HG03558 (cell line): ENCODE data around the gene SLC7A4.

Experiments used
- ATAC-seq: cut with Tn5 transposase; IDR thresholded peaks from one replicate; pipeline ENCODE4 v1.9.1; 2021; ENCODE audit warnings: moderate number of reproducible peaks; ENCODE audit not compliant: unreplicated experiment; ENCODE audit errors: extremely low read depth

SLC7A4 gene

DNA sequence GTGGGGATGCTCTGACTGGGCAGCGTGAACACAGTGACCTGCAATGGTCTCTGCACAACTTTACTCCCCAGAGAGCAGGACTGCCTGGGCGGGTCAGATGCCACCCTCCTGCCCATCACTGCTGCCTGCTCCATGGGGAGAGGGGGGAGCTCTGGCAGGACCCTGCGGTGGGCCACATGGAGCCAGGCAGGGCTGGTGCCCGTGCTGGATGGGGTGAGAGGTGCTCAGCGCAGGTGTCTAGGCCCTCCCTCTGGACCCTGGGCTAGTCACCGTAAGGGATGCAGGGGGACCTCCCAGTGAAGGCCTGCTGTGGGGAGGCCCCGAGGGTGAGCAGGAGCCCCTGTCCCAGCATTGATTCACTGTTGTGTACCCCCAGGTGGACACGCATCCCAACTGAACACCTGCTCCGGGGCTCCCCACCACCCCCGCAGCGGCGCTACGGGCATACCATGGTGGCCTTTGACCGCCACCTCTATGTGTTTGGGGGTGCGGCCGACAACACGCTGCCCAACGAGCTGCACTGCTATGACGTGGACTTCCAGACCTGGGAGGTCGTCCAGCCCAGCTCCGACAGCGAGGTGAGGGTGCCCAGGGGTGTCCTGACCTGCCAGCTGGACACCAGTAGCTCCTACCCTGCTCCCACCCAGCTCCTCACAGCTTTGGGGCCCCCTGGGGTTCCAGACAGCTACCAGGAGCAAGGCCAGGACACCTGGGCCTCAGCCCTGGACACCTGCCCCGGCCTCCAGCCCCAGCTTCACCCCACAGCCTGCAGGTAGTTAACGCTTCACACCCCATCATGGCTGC, 40.9 kb downstream of the SLC7A4 start:
- ATAC-seq, result no peak

DNA sequence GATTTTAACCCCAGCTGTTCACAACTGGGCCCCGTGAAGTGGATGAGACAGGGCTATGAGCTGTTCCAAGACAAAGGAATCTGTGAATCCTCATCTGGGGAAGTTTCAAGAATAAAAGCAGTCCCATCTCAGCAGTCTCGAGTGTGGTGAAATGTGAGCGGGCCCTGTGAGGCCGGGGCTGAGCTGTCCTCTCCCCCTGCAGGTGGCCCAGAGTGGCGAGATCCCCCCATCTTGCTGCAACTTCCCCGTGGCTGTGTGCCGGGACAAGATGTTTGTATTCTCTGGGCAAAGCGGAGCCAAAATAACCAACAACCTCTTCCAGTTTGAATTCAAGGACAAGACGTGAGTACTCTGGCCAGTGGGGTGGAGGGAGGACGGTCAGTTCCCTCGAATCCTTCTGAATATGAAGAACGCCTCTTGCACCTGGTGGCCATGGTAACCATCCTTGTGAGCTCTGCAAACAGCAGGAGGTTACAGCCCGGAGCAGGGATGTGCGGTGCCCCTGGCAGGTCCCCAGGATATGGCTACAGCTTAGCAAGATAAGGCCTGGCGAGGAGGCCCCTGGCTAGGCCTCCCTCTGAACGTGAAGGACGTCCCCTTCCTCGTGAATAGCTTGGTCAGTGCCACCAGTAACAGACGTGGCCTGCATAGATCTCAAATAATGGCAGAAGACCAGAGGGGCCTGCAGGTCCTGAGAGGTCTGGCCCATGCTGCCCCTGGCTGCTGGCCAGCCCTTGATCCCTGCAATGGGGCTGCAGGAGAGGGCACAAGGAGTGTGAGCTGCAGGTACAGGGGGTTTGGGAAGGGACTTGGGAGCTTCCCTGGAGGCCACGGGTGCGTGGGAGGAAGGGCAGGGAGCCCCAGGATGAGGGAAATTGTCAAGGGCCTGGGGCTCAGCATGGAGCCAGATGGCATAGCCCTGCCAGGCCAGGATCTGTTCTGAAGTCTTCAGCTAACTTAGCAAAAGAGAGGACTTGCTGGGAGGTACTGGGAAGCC, 41.9 kb downstream of the SLC7A4 start:
- ATAC-seq, result no peak

DNA sequence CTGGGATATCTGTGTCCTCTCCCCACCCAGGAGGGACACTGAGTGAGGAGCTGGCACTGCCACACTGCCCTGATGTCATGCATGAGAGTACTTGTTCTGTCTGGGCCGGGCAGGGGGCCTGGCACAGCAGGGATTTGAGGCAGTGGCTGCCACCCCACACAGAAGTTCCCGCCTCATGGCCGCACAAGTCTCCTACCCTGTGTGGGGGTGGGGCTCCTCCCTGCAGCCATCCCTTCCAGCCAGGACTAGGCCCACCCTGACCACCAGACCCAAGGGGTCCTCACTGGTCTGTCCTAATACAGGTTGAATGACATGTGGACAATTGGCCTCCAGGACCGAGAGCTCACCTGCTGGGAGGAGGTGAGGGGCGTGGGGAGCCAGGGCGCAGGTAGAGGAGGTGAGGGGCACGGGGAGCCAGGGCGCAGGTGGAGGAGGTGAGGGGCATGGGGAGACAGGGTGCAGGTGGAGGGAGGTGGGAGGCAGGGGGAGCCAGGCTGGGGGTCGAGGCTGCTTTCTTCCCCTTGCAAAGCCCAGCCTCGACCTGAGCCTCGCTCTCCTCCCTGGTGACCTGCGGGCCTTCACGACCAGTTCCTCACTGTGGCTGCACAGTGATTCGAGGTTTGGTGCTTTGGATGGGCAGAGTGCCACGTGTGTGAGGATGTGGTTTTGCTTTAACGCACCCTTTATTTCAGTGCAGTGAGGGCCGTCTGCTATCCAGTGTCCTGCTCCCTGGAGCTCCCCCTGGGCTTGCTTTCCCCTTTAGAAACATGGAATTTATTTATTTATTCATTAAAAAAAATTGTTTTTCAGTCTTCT, 42.8 kb downstream of the SLC7A4 start:
- ATAC-seq, result no peak

DNA sequence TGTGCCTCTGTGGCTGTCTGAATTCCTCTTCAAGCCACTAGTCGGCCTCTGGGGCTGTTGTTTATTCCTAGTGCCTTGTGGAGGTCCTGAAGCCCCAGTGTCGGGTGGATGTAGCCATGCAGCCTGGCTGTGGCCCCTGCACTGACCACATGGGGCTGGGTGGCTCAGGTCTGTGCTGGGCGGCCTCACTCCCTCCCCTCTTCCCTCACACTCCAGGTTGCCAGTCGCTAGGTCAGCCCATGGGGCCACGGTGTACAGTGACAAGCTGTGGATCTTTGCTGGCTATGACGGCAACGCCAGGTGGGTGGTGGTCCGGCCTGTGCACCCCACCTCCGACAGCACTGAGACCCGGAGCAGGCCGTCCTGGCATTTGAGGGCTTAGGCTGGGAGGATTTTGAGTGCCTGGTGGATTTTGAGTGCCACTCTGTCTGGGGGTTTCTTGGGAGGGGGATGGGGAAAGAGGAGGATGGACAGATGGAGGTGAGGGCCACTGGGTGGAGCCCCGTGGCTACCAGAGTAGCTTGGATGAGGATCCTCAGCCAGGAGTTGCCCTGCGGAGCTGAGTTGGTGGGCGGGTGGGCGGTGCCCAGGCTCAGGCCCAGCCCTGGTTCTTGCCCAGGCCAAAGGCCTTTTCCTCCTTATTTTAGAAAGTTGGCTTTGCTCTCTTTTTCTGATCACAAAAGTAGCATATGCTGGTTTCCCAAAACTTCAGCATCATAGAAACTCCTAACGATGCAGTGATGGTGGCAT, 43.6 kb downstream of the SLC7A4 start:
- no peak for ATAC-seq

DNA sequence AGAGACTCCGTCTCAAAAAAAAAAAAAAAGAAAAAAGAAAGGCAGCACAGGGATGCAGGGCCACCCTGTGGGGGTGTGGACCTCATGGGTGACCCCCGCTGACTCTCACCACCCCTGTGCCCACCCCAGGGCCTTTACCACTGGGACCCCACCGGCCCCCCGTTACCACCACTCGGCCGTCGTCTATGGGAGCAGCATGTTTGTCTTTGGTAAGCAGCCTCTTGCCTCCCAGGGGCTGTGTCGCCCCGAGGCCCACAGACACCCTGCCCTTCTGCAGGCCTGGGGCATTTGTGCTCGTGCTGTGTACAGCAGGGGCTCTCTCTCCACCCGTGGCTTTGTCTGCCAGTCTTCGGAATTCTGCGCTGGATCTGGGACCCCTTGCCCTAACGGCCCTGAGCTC, 45.0 kb downstream of the SLC7A4 start:
- ATAC-seq, result no peak

DNA sequence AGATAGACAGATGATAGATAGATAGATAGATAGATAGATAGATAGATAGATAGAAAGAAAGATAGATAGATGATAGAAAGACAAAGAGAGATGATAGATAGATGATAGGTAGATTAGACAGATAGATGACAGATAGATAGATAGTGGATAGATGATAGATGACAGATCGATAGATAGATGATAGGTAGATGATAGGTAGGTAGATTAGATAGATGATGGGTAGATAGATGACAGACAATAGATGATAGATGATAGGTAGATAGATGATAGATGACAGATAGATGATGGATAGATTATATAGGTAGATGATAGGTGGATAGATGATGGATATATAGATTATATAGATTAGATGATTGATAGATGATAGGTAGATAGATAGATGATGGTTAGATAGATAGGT, 46.0 kb downstream of the SLC7A4 start:
- ATAC-seq, result no peak

DNA sequence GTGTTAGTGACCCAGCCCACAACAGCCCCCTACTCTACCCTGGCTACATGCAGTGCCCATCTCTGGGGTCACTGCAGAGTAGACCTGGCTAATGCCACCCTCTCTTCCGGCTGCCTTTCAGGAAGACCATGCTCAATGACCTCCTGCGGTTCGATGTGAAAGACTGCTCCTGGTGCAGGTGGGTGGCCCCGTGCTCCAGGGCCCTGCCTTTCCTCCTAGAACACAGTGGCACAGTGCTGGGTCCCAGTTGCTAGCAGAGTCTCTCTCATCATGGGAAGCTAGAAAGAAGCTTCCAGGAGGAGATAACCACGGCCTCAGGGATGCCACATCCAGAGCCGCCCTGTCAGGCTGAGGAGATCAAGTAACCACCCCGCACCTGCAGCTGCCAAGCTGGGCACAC, 46.6 kb downstream of the SLC7A4 start:
- ATAC-seq, result no peak

DNA sequence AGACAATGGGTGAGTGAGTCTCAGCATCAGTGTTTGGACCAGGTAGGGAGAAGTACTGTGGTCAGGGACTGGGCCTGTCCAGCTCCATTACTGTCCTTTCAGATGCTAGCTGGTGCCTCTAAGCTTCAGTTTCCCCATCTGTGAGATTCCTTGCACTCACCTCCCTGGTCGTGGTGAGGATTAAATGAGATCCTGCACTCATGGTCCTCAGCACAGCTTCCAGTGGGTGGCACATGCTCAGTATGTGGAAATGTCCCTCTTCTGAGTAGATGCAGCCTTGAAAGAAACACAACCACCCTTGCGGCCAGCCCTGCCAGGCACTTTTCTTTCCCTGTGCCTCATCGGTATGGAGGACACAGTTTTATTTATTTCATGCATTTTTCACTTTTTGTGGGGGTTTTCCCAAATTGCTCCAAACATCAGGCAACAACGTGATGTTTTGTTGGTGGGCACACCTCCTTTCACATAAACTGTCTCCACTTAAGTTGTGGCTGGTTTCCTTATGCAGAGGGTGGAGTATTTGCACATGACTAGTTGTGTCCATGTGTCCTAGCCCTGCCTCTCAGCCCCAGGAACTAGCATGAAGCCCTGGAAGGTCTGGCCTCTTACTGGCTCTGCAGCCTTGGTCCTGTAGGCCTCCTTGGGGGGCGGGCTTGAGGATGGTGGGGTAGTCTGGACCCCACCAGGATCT, 49.1 kb downstream of the SLC7A4 start:
- ATAC-seq, result no peak

DNA sequence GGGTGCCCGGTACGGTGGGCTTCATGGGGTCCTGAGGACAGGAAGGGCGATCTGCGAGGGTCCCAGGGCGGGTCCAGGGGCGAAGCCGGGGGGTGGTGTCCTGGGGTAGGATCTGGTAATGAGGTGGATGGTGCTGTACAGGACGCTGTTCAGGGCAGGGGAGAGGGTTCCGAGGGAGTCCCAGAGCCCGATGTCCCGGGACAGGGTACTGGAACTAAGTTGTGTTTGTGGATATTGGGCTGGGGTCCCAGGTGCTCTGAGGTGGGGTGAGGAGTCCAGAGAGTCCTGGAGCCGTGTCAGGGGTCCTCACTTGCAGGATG, 49.8 kb downstream of the SLC7A4 start:
- no peak for ATAC-seq

DNA sequence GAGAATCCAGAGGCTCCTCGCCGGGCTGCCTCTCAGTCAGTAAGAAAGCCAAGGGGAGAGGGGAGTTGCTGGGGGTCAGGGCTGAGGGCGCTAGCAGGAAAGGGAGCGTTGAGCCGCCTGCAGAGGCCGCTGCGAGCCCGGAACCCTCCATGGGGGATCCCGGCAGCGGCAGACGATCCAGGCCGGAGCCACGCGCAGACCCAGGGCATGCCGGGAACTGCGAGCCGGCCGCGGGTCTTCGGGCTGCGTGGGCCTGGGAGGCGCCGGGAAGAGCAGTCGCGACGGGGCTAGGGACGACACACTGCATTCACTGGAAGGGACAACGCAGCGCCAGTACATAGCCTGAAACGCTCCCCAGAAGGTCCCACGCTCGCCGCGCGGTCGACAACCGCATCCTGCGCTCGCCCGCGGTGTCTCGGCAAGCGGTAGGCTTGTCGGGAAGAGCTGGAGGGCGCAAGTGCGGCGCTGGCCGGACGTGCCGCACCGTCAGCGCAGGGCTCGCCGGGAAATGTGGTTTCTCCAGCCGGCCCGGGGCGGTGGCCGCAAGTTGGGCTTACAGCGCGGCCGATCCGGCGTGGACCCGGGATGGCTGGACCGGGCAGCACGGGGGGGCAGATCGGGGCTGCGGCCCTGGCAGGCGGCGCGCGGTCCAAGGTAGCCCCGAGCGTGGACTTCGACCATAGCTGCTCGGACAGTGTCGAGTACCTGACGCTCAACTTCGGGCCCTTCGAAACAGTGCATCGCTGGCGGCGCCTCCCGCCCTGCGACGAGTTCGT, 50.4 kb downstream of the SLC7A4 start, which contains the start of gene LZTR1:
Gene LZTR1, plus strand, starts transcription at position 511 of the 776 bp plus-strand sequence. Its CDS starts 75 bp downstream, at position 586.
- ATAC-seq, result no peak

DNA sequence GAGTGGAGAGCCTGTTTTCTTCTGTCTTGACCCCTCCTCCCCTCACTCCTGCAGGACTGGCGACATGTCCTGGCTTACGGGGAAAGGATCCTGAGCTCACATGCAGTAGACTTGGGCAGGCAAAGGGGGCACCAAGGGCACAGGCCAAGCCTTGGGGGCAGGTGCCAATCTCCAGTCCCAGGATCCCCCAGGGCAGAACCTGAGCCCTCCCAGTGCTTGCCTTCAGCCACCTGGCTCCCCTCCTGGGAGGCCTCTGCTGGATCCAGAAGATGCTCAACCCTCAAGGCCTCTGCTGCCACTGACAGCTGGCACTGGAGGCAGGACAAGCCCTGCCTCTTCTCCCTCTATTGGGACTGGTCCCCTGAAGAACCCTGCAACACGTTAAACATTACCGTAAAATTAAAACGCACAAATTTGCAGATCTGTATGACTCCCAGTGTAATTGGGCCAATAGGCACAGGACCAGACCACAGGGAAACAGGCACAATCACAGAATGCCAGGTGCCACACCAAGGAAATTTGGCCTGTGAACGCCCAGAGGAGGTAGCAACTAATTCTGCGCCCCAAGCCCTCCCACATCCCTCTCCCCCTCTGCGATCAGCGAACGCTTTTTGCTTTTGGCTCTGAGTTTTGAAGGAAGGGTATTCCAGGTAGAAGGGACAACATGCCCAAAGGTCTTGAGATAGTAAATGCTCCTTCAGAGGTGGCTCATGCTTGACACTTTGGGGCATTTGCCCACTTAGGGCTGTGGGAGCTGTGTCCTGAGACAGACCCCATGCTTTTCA, 51.2 kb downstream of the SLC7A4 start:
- ATAC-seq, result no peak

DNA sequence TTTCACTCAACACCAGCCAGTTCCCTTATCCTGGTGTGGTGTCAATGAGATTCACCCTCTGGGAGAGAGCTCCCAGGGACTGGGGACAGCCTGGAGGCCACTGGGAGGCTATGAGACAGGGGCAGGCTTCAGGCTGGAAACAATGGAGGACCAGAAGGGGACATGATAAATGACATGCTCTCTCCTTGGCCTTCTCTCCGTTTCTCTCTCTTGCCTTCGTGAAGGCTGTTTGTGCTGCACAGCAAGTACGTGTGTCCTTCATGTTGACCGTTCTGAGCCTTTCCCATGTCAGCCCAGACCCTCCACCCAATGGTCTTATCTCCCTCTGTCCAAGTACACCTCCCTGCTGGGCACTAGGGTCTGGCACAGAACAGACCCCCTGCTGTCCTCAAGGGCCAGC, 51.8 kb downstream of the SLC7A4 start:
- ATAC-seq, result no peak

DNA sequence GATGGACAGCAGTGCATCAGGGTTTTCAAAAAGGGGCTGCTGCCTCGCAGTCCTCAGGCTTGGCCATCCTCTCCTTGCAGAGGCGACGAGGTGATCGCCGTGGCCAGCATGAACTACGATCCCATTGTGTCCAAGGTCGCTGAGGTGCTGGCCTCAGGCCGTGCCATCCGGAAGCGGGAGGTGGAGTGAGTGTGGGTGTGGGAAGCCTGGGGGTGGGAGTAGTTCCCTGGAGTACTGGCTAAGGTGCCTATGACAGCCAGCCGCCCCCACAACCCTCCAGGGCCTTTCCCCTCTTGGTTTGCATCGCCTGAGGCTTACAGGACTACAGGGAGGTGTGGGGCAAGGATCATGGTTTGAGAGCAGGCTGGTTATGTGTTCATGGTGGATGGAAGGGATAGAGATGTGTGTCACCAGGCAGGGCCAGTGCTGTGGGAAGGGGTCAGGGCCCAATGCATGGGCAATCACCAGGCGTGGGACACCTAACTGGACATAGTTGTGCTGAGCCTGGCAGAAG, 52.4 kb downstream of the SLC7A4 start:
- no peak for ATAC-seq

DNA sequence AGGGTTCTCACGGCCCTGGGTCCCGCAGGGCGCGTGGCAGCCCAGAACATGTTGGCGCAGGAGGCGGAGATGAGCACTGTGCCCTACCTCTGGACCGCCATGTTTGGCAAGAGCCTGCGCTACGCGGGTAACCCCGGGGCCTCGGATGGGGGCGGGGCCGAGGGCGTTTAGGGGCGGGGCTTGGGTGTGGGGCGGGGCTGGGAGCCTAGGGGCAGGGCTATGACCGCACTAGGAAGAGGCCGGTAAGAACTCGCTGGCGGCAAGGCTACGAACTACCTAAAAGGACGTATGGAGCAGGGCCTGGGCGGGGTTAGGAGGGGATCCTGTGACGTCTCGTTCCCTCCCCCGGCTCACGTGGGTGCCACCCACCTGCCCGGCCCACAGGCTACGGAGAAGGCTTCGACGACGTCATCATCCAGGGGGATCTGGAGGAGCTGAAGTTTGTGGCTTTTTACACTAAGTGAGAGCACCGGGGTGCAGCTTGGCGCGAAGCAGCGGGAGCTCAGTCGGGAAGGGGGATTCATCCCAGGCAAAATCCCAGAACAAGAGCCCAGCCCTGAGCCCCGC, 53.0 kb downstream of the SLC7A4 start:
- ATAC-seq, result no peak
